OCI-LY7 (cell line): Measurements from ENCODE around the gene TNNT1. TPM values are rescaled to one million over a fixed set of nuclear protein-coding genes. Genes with fewer than 3 reads are reported as not detected.

Experiments used
- BruUV-seq: library from RNA; stranded (reverse); fragments of 400-500 nt; replicated peaks from 2 replicates; lab custom pipeline; 2021; lab: Mats Ljungman, UMichigan
- CTCF ChIA-PET: fragments of 300-600 bp; sonication (Branson Sonifier 250); formaldehyde crosslinking; loops from one replicate; lab custom pipeline; 2022; ENCODE audit warnings: antibody characterized with exemption; ENCODE audit not compliant: unreplicated experiment; lab: Charles Lee
- POLR2A ChIA-PET: fragments of 300-600 bp; sonication (Branson Sonifier 250); formaldehyde crosslinking; loops from one replicate; lab custom pipeline; 2022; ENCODE audit warnings: antibody characterized with exemption; lab: Charles Lee
- DNase-seq: peaks from one replicate; pipeline ENCODE4 v3.0.0-alpha.2; 2015; ENCODE audit warnings: low spot score
- H2AFZ ChIP-seq: fragments of 200-600 bp; sonication (generic), shearing (Covaris generic); 2 replicates; pipeline ENCODE4 v1.6.1; 2014; ENCODE audit warnings: mild to moderate bottlenecking, antibody characterized with exemption, low read length, moderate library complexity
- H3K27ac ChIP-seq: fragments of 200-600 bp; sonication (generic); 2 replicates; pipeline ENCODE4 v1.5.1; 2014; ENCODE audit warnings: mixed run types, low read depth, mild to moderate bottlenecking, moderate library complexity, low read length, inconsistent platforms; ENCODE audit not compliant: poor library complexity, severe bottlenecking
- H3K36me3 ChIP-seq: fragments of 200-600 bp; sonication (generic); 2 replicates; pipeline ENCODE4 v1.6.1; 2014; ENCODE audit warnings: mild to moderate bottlenecking, antibody characterized with exemption, low read length, moderate library complexity, mixed read lengths; ENCODE audit not compliant: insufficient read depth
- H3K4me1 ChIP-seq: fragments of 200-600 bp; sonication (generic); 2 replicates; pipeline ENCODE4 v1.5.1; 2014; ENCODE audit warnings: mild to moderate bottlenecking, low read length; ENCODE audit not compliant: insufficient read depth, poor library complexity, severe bottlenecking
- H3K4me2 ChIP-seq: fragments of 200-600 bp; sonication (generic); 2 replicates; pipeline ENCODE4 v1.6.1; 2014; ENCODE audit warnings: mild to moderate bottlenecking, low read length
- H3K4me3 ChIP-seq: fragments of 200-600 bp; sonication (generic); 2 replicates; pipeline ENCODE4 v1.5.1; 2014; ENCODE audit warnings: mild to moderate bottlenecking, low read depth, low read length; ENCODE audit not compliant: poor library complexity, severe bottlenecking
- H3K79me2 ChIP-seq: fragments of 200-600 bp; sonication (generic); 2 replicates; pipeline ENCODE4 v1.6.1; 2016; ENCODE audit warnings: low read depth, mild to moderate bottlenecking, low read length, moderate library complexity, mixed read lengths; ENCODE audit not compliant: insufficient read depth
- H3K9me2 ChIP-seq: fragments of 200-600 bp; sonication (generic); 2 replicates; pipeline ENCODE4 v1.6.1; 2016; ENCODE audit warnings: mild to moderate bottlenecking, low read length, mixed read lengths; ENCODE audit not compliant: insufficient read depth
- H3K9me3 ChIP-seq: fragments of 200-600 bp; sonication (generic); 2 replicates; pipeline ENCODE4 v1.6.1; 2014; ENCODE audit warnings: mild to moderate bottlenecking, mixed run types, low read length, mixed read lengths
- H4K20me1 ChIP-seq: fragments of 200-600 bp; sonication (generic); 2 replicates; pipeline ENCODE4 v1.6.1; 2014; ENCODE audit warnings: mild to moderate bottlenecking, antibody characterized with exemption, low read length, moderate library complexity, mixed read lengths; ENCODE audit not compliant: insufficient read depth
- CTCF ChIP-seq: fragments of 200-600 bp; sonication (generic); conservative IDR thresholded peaks from 2 replicates; pipeline ENCODE4 v1.5.1; 2014; ENCODE audit warnings: mild to moderate bottlenecking, antibody characterized with exemption, low read length, moderate library complexity, mixed read lengths
- EZH2phosphoT487 ChIP-seq: fragments of 200-600 bp; sonication (generic); IDR thresholded peaks from 2 replicates; pipeline ENCODE4 v1.6.1; 2018; ENCODE audit warnings: low read depth, borderline replicate concordance, mild to moderate bottlenecking, mixed run types, antibody characterized with exemption, low read length, moderate library complexity, mixed read lengths
- intact Hi-C: fragments of 100-400 bp; cut with micrococcal nuclease; formaldehyde crosslinking; loops from one replicate; pipeline ENCODE4 v1.10.0; 2022; ENCODE audit not compliant: unreplicated experiment
- microRNA-seq: library from miRNA; unstranded; fragments of <30 nt; microRNA quantifications from one replicate; pipeline ENCODE4 v1.2.0, GENCODE V29; 2022; ENCODE audit warnings: borderline replicate concordance
- small RNA-seq: library from RNA; depleted of rRNA; stranded (forward); fragments of <200 nt; gene quantifications from one replicate; pipeline ENCODE3, GENCODE V24; 2014
- total RNA-seq, 2 experiments: library from RNA; depleted of rRNA in 1 of 2; stranded (reverse); fragments of >200 nt in 1 of 2; shearing (Covaris generic) in 1 of 2; gene quantifications; 2 replicates each; pipeline ENCODE4 v1.2.3, GENCODE V29; 2014 to 2022

TNNT1 gene
- total RNA-seq, 2 experiments from 2014 or later, result 11.2 to 21.9 TPM

DNA sequence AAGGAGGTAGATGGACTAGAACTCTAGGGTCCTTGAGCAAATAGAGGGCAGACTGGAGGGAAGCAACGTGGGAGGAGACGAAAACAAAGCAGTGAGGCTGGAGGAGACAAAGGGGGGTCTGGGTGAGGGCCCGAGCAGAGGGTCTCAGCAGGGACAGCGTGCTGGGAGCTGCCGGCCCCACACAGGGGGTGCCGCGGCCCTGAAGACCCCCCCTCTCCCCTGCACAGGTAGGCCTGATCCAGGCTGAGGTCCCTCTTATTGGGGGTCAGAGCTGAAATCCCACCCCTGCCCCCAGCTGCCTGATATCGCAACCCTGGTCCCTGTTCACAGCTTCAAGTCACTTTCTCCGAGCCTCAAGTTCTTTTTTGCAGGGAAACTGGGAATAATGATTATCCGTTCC is 64.6 kb downstream of the TNNT1 start:
- Histone ChIP-seq H3K4me3 (no peak overlapping the region), H3K27ac (no peak overlapping the region), H2AFZ (no peak overlapping the region), H3K9me2 (no peaks in the 10 kb centered on the region), H3K36me3 (peaks cover 27% of the 10 kb centered on the region), H3K79me2 (no peaks in the 10 kb centered on the region), H4K20me1 (no peaks in the 10 kb centered on the region), H3K4me1 (peaks cover 20% of the 10 kb centered on the region), H3K9me3 (no peaks in the 10 kb centered on the region), H3K4me2 (no peak overlapping the region)
- TF ChIP-seq EZH2phosphoT487 (no peak), CTCF (no peak)
- CTCF ChIA-PET, result no interaction called here
- POLR2A ChIA-PET, result no interaction called here
- TSS peak; percentile 48 for BruUV-seq
- intact Hi-C loops, result no loop called here
- DNase-seq, result no peak

DNA sequence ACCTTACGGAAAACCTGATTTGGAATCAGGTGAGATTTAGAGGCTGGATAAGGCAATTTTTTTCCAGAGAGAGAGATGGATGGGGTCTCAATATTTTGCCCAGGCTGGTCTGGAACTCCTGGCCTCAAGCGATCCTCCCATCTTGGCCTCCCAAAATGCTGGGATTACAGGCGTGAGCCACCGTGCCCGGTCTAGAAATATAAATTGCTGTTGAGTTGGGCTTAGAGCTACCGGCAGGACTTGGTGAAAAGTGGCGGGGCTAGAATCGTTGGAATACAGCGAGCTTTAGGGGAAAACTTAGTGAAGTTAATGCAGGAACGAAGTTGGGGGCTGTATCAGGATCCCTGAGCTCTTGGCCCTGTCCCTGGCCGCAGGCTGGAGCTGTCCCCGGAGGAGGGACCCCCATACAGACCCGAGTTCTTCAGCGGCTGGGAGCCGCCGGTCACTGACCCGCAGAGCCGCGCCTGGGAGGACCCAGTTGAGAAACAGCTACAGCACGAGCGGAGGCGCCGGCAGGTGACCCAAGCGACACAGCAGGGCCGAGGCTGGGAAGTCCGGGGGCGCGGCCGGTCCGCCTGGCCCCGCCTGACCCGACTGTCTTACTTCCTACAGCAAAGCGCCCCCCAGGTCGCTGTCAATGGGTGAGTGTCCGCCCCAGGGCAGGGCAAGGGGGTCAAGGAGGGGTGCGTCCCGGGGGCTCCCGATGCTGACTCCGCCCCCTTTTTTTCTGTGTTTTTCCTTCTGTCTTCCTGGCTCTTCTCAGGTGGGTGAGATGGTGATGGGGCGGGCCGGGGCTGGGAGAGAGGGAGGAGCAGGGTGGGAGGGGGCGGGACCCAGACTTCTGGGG is 65.8 kb downstream of the TNNT1 start:
- H3K9me3 ChIP-seq, result no peaks in the 10 kb centered on the region
- H2AFZ ChIP-seq, result no peak overlapping the region
- no peak overlapping the region for H3K4me3 ChIP-seq
- H3K36me3 ChIP-seq, result peaks cover 16% of the 10 kb centered on the region
- no peak overlapping the region for H3K27ac ChIP-seq
- H4K20me1 ChIP-seq, result no peaks in the 10 kb centered on the region
- CTCF ChIA-PET, result no interaction called here
- H3K79me2 ChIP-seq, result no peaks in the 10 kb centered on the region
- intact Hi-C loops, result no loop called here
- H3K4me1 ChIP-seq, result peaks cover 20% of the 10 kb centered on the region
- BruUV-seq, result no TSS peak
- H3K4me2 ChIP-seq, result no peak overlapping the region; the same call in 1 of the 2 replicates
- H3K9me2 ChIP-seq, result no peaks in the 10 kb centered on the region
- TF ChIP-seq EZH2phosphoT487 (no peak), CTCF (no peak)
- POLR2A ChIA-PET, result no interaction called here
- DNase-seq, result no peak

Small RNA genes lying within 50 kb of the gene (microRNA-seq; reads per million reads assigned to microRNA genes)
- gene MIR7975, result not detected

Small RNA genes lying within 50 kb of the gene (small RNA-seq; reads per million reads assigned to genes)
- gene MIR7975, result not detected
- gene RF01210, result not detected

Other genes with a start within 250 kb of the TNNT1 start
- gene NCR1, start 243.1 kb downstream of the TNNT1 start, total RNA-seq (2014; rRNA removed; shearing (Covaris generic)), result not detected in 2 replicates
- not detected in 2 replicates for gene NCR1, start 243.1 kb downstream of the TNNT1 start, total RNA-seq (2022)
- 0.41 and 0.69 TPM in 2 replicates for gene NLRP7, start 201.7 kb downstream of the TNNT1 start, total RNA-seq (2014; rRNA removed; shearing (Covaris generic))
- 5.6 and 8.8 TPM in 2 replicates for gene NLRP7, start 201.7 kb downstream of the TNNT1 start, total RNA-seq (2022)
- not detected in 2 replicates for gene NLRP2, start 182.8 kb downstream of the TNNT1 start, total RNA-seq (2014; rRNA removed; shearing (Covaris generic))
- gene NLRP2, start 182.8 kb downstream of the TNNT1 start, total RNA-seq (2022), result not detected in 2 replicates
- gene GP6, start 110.9 kb downstream of the TNNT1 start, total RNA-seq (2014; rRNA removed; shearing (Covaris generic)), result 0.25 and 0.44 TPM in 2 replicates
- gene GP6, start 110.9 kb downstream of the TNNT1 start, total RNA-seq (2022), result 0.36 and 1.9 TPM in 2 replicates
- 23.1 and 29.5 TPM in 2 replicates for gene RDH13, start 86.1 kb downstream of the TNNT1 start, total RNA-seq (2014; rRNA removed; shearing (Covaris generic))
- 17.8 and 19.5 TPM in 2 replicates for gene RDH13, start 86.1 kb downstream of the TNNT1 start, total RNA-seq (2022)
- gene EPS8L1, start 73.3 kb downstream of the TNNT1 start, total RNA-seq (2014; rRNA removed; shearing (Covaris generic)), result 3.5 and 11.1 TPM in 2 replicates
- 10.6 and 12.5 TPM in 2 replicates for gene EPS8L1, start 73.3 kb downstream of the TNNT1 start, total RNA-seq (2022)
- 194 and 211 TPM in 2 replicates for gene PPP1R12C, start 31.6 kb downstream of the TNNT1 start, total RNA-seq (2014; rRNA removed; shearing (Covaris generic))
- 177 and 186 TPM in 2 replicates for gene PPP1R12C, start 31.6 kb downstream of the TNNT1 start, total RNA-seq (2022)
- gene TNNI3, start 8.5 kb upstream of the TNNT1 start, total RNA-seq (2014; rRNA removed; shearing (Covaris generic)), result 2.6 TPM in 1 of 2 replicates, not detected in the other
- gene TNNI3, start 8.5 kb upstream of the TNNT1 start, total RNA-seq (2022), result not detected in 2 replicates
- gene DNAAF3, start 17.4 kb upstream of the TNNT1 start, total RNA-seq (2014; rRNA removed; shearing (Covaris generic)), result 0.85 and 2.8 TPM in 2 replicates
- gene DNAAF3, start 17.4 kb upstream of the TNNT1 start, total RNA-seq (2022), result 2.2 and 2.5 TPM in 2 replicates
- 0.44 TPM in 1 of 2 replicates, not detected in the other for gene SYT5, start 31.1 kb upstream of the TNNT1 start, total RNA-seq (2014; rRNA removed; shearing (Covaris generic))
- gene SYT5, start 31.1 kb upstream of the TNNT1 start, total RNA-seq (2022), result 0.84 and 1.3 TPM in 2 replicates
- gene PTPRH, start 60.3 kb upstream of the TNNT1 start, total RNA-seq (2014; rRNA removed; shearing (Covaris generic)), result not detected in 2 replicates
- gene PTPRH, start 60.3 kb upstream of the TNNT1 start, total RNA-seq (2022), result not detected in 2 replicates
- gene TMEM86B, start 79.6 kb upstream of the TNNT1 start, total RNA-seq (2014; rRNA removed; shearing (Covaris generic)), result 6.7 and 8.1 TPM in 2 replicates
- gene TMEM86B, start 79.6 kb upstream of the TNNT1 start, total RNA-seq (2022), result 13.7 and 13.8 TPM in 2 replicates
- 82.0 and 89.6 TPM in 2 replicates for gene PPP6R1, start 109.8 kb upstream of the TNNT1 start, total RNA-seq (2014; rRNA removed; shearing (Covaris generic))
- 156 and 161 TPM in 2 replicates for gene PPP6R1, start 109.8 kb upstream of the TNNT1 start, total RNA-seq (2022)
- gene HSPBP1, start 130.9 kb upstream of the TNNT1 start, total RNA-seq (2014; rRNA removed; shearing (Covaris generic)), result 41.3 and 50.5 TPM in 2 replicates
- 31.9 and 38.7 TPM in 2 replicates for gene HSPBP1, start 130.9 kb upstream of the TNNT1 start, total RNA-seq (2022)
- 15.9 and 16.1 TPM in 2 replicates for gene BRSK1, start 134.8 kb upstream of the TNNT1 start, total RNA-seq (2014; rRNA removed; shearing (Covaris generic))
- 23.9 and 25.7 TPM in 2 replicates for gene BRSK1, start 134.8 kb upstream of the TNNT1 start, total RNA-seq (2022)
- gene TMEM150B, start 176.1 kb upstream of the TNNT1 start, total RNA-seq (2014; rRNA removed; shearing (Covaris generic)), result not detected in 2 replicates
- not detected in 2 replicates for gene TMEM150B, start 176.1 kb upstream of the TNNT1 start, total RNA-seq (2022)
- 21.2 and 22.8 TPM in 2 replicates for gene KMT5C, start 190.7 kb upstream of the TNNT1 start, total RNA-seq (2014; rRNA removed; shearing (Covaris generic))
- 36.1 and 43.4 TPM in 2 replicates for gene KMT5C, start 190.7 kb upstream of the TNNT1 start, total RNA-seq (2022)
- gene COX6B2, start 205.5 kb upstream of the TNNT1 start, total RNA-seq (2014; rRNA removed; shearing (Covaris generic)), result not detected in 2 replicates
- not detected in 2 replicates for gene COX6B2, start 205.5 kb upstream of the TNNT1 start, total RNA-seq (2022)
- not detected in 2 replicates for gene GARIN5B, start 214.1 kb upstream of the TNNT1 start, total RNA-seq (2014; rRNA removed; shearing (Covaris generic))
- gene GARIN5B, start 214.1 kb upstream of the TNNT1 start, total RNA-seq (2022), result not detected in 2 replicates
- 0.32 TPM in 1 of 2 replicates, not detected in the other for gene IL11, start 221.3 kb upstream of the TNNT1 start, total RNA-seq (2014; rRNA removed; shearing (Covaris generic))
- gene IL11, start 221.3 kb upstream of the TNNT1 start, total RNA-seq (2022), result 0.46 and 0.55 TPM in 2 replicates
- gene TMEM190, start 227.6 kb upstream of the TNNT1 start, total RNA-seq (2014; rRNA removed; shearing (Covaris generic)), result not detected in 2 replicates
- gene TMEM190, start 227.6 kb upstream of the TNNT1 start, total RNA-seq (2022), result not detected in 2 replicates
- 2.6 and 2.7 TPM in 2 replicates for gene TMEM238, start 235.1 kb upstream of the TNNT1 start, total RNA-seq (2014; rRNA removed; shearing (Covaris generic))
- 6.5 and 7.1 TPM in 2 replicates for gene TMEM238, start 235.1 kb upstream of the TNNT1 start, total RNA-seq (2022)
- gene RPL28, start 236.7 kb upstream of the TNNT1 start, total RNA-seq (2014; rRNA removed; shearing (Covaris generic)), result 847 and 872 TPM in 2 replicates
- gene RPL28, start 236.7 kb upstream of the TNNT1 start, total RNA-seq (2022), result 2,656 and 3,234 TPM in 2 replicates